ENCODE results near the gene RHO.

- TF ChIP-seq, protein P1, sequence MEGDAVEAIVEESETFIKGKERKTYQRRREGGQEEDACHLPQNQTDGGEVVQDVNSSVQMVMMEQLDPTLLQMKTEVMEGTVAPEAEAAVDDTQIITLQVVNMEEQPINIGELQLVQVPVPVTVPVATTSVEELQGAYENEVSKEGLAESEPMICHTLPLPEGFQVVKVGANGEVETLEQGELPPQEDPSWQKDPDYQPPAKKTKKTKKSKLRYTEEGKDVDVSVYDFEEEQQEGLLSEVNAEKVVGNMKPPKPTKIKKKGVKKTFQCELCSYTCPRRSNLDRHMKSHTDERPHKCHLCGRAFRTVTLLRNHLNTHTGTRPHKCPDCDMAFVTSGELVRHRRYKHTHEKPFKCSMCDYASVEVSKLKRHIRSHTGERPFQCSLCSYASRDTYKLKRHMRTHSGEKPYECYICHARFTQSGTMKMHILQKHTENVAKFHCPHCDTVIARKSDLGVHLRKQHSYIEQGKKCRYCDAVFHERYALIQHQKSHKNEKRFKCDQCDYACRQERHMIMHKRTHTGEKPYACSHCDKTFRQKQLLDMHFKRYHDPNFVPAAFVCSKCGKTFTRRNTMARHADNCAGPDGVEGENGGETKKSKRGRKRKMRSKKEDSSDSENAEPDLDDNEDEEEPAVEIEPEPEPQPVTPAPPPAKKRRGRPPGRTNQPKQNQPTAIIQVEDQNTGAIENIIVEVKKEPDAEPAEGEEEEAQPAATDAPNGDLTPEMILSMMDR (IDR thresholded peaks at IDR 0.05; ENCODE audit: low read length): no peak
- TF ChIP-seq EZH2 (optimal IDR thresholded peaks at IDR 0.05; ENCODE audit: low read depth, low read length) (no peak), EZH2phosphoT487 (IDR thresholded peaks at IDR 0.05; ENCODE audit: low read length) (no peak)
These were observed 21.1 kb upstream of the RHO start for GRCh38 chr3:129507181-129507831.

All from MM.1S (cell line).